Neuronal stem cell (in vitro differentiated cells): ENCODE data around the gene PNMT.

ENCODE experiments used
- DNase-seq: peaks from one replicate; pipeline ENCODE4 v3.0.0-alpha.2; 2013; ENCODE audit warnings: low spot score
- H2AFZ ChIP-seq: one replicate; pipeline ENCODE4 v1.6.1; 2013; ENCODE audit warnings: mild to moderate bottlenecking, low read length, inconsistent platforms
- H2AK5ac ChIP-seq: 2 replicates; pipeline ENCODE4 v1.6.1; 2013; ENCODE audit warnings: low read depth, mild to moderate bottlenecking, inconsistent platforms, low read length, moderate library complexity, mixed read lengths
- H2BK120ac ChIP-seq: 2 replicates; pipeline ENCODE4 v1.6.1; 2013; ENCODE audit warnings: low read depth, mild to moderate bottlenecking, inconsistent platforms, low read length, moderate library complexity, mixed read lengths
- H2BK12ac ChIP-seq: one replicate; pipeline ENCODE4 v1.6.1; 2013; ENCODE audit warnings: low read length, inconsistent platforms
- H2BK15ac ChIP-seq: 2 replicates; pipeline ENCODE4 v1.6.1; 2013; ENCODE audit warnings: mild to moderate bottlenecking, low read length, inconsistent platforms, mixed read lengths
- H2BK5ac ChIP-seq: one replicate; pipeline ENCODE4 v1.6.1; 2013; ENCODE audit warnings: inconsistent platforms, mild to moderate bottlenecking, low read length, moderate library complexity
- H3K14ac ChIP-seq: one replicate; pipeline ENCODE4 v1.6.1; 2013; ENCODE audit warnings: low read length, inconsistent platforms
- H3K18ac ChIP-seq: 2 replicates; pipeline ENCODE4 v1.6.1; 2013; ENCODE audit warnings: low read length, inconsistent platforms
- H3K23ac ChIP-seq: 2 replicates; pipeline ENCODE4 v1.6.1; 2013; ENCODE audit warnings: low read depth, mild to moderate bottlenecking, mixed read lengths, low read length, inconsistent platforms; ENCODE audit not compliant: poor library complexity
- H3K27ac ChIP-seq: replicated peaks from 3 replicates; pipeline ENCODE4 v1.5.1; 2013; ENCODE audit warnings: low read length, inconsistent platforms
- H3K27me3 ChIP-seq, 3 experiments: 2 replicates each; pipeline ENCODE4 v1.6.1; 2013; ENCODE audit warnings: low read length in 3 of 3, mild to moderate bottlenecking in 2 of 3, inconsistent platforms in 1 of 3, low read depth in 1 of 3, mixed read lengths in 1 of 3, moderate library complexity in 1 of 3; ENCODE audit not compliant: control insufficient read depth in 3 of 3, insufficient read depth in 3 of 3
- H3K36me3 ChIP-seq, 2 donors: replicated peaks in 1 of 2; 2 replicates each; pipeline ENCODE4 v1.6.1; 2013; ENCODE audit warnings: low read length in 2 of 2; ENCODE audit not compliant: control insufficient read depth in 2 of 2, insufficient read depth in 2 of 2
- H3K4ac ChIP-seq: 2 replicates; pipeline ENCODE4 v1.6.1; 2013; ENCODE audit warnings: inconsistent platforms, mild to moderate bottlenecking, low read length, moderate library complexity
- H3K4me1 ChIP-seq, 2 donors: 1 replicate in 1 of 2; 2 replicates in 1 of 2; pipeline ENCODE4 v1.6.1; 2013; ENCODE audit warnings: low read length in 2 of 2, low read depth in 1 of 2; ENCODE audit not compliant: control insufficient read depth in 2 of 2, insufficient read depth in 1 of 2
- H3K4me2 ChIP-seq: one replicate; pipeline ENCODE4 v1.6.1; 2013; ENCODE audit warnings: mild to moderate bottlenecking, low read length, inconsistent platforms; ENCODE audit not compliant: insufficient read depth, poor library complexity, severe bottlenecking
- H3K4me3 ChIP-seq, 2 donors: 2 replicates each; pipeline ENCODE4 v1.5.1; 2013; ENCODE audit warnings: low read length in 2 of 2, mild to moderate bottlenecking in 2 of 2, inconsistent platforms in 1 of 2, moderate library complexity in 1 of 2
- H3K79me1 ChIP-seq: one replicate; pipeline ENCODE4 v1.6.1; 2013; ENCODE audit warnings: low read depth, mild to moderate bottlenecking, inconsistent platforms, low read length, moderate library complexity
- H3K9ac ChIP-seq: one replicate; pipeline ENCODE4 v1.6.1; 2013; ENCODE audit warnings: mild to moderate bottlenecking, low read depth, low read length, inconsistent platforms; ENCODE audit not compliant: poor library complexity
- H3K9me3 ChIP-seq, 2 donors: replicated peaks in 1 of 2; 2 replicates each; pipeline versions ENCODE3 to v1.6.1; 2013; ENCODE audit warnings: low read length in 2 of 2, mild to moderate bottlenecking in 2 of 2, inconsistent platforms in 1 of 2, low read depth in 1 of 2, mixed read lengths in 1 of 2, moderate library complexity in 1 of 2; ENCODE audit not compliant: control insufficient read depth in 2 of 2, insufficient read depth in 1 of 2
- H4K8ac ChIP-seq: one replicate; pipeline ENCODE4 v1.6.1; 2013; ENCODE audit warnings: low read depth, mild to moderate bottlenecking, inconsistent platforms, low read length, moderate library complexity
- H4K91ac ChIP-seq: one replicate; pipeline ENCODE4 v1.6.1; 2013; ENCODE audit warnings: low read length, low read depth, mild to moderate bottlenecking, inconsistent platforms; ENCODE audit not compliant: poor library complexity
- WGBS, 2 donors: extraction: QIAGEN DNeasy Blood & Tissue Kit; methylation state at CpG; one replicate each; pipeline ENCODE4 v1.1.7; 2013; ENCODE audit warnings: missing lambda C conversion rate in 2 of 2, mixed read lengths in 1 of 2; ENCODE audit not compliant: insufficient read length in 2 of 2, insufficient replicate concordance in 1 of 2; ENCODE audit errors: extremely low coverage in 2 of 2; 5-methylcytosine and 5-hydroxymethylcytosine counted together

The PNMT gene

GRCh38 chr17:39669897-39670735 lies 1.9 kb downstream of the PNMT start:
- H4K8ac ChIP-seq, result peak overlapping the region; percentile 56
- peak overlapping the region; percentile 31 for H3K4ac ChIP-seq
- peak overlapping the region; percentile 98 for H2AK5ac ChIP-seq
- peaks cover 0 to 37% (median 20%) of the 10 kb centered on the region in 3 experiments for H3K27me3 ChIP-seq
- peak overlapping the region; percentile 22 for H2BK5ac ChIP-seq
- H3K23ac ChIP-seq, result peak overlapping the region; percentile 81
- peak overlapping the region; percentile 61 for H3K18ac ChIP-seq
- H4K91ac ChIP-seq, result no peak overlapping the region
- H3K9me3 ChIP-seq, result no peaks in the 10 kb centered on the region
- no peak overlapping the region for H3K14ac ChIP-seq
- H3K4me1 ChIP-seq, result peaks cover 8 to 11% of the 10 kb centered on the region in 2 donors
- H3K4me2 ChIP-seq, result no peak overlapping the region
- peak overlapping the region; percentile 28 for H2BK15ac ChIP-seq
- no CpG with 5 or more reads among the region's 23 CpGs for WGBS, 2 donors
- H3K36me3 ChIP-seq, result no peaks in the 10 kb centered on the region
- H3K27ac ChIP-seq, result no peak overlapping the region
- H2AFZ ChIP-seq, result no peak overlapping the region
- no peak overlapping the region for H2BK120ac ChIP-seq
- peak overlapping the region; percentile 68 for H3K9ac ChIP-seq
- no peak overlapping the region for H2BK12ac ChIP-seq
- peaks cover 2% of the 10 kb centered on the region for H3K79me1 ChIP-seq
- peak overlapping the region in 1 of 2 donors; percentile 36 for H3K4me3 ChIP-seq
- no peak for DNase-seq

- Histone ChIP-seq H4K8ac (no peak overlapping the region), H3K27me3 (peaks cover 0 to 36% (median 20%) of the 10 kb centered on the region in 3 experiments)
- DNase-seq, result no peak
Measured at GRCh38 chr17:39670746-39671145, 2.5 kb downstream of the PNMT start.

GRCh38 chr17:39671651-39672521 lies 3.6 kb downstream of the PNMT start:
- H3K27ac ChIP-seq, result no peak overlapping the region
- no peak overlapping the region for H3K4me2 ChIP-seq
- no peak overlapping the region for H2AFZ ChIP-seq
- peaks cover 4 to 5% of the 10 kb centered on the region in 2 donors for H3K4me1 ChIP-seq
- H3K9ac ChIP-seq, result no peak overlapping the region
- no peak overlapping the region for H4K91ac ChIP-seq
- no peak for DNase-seq
- no peak overlapping the region for H4K8ac ChIP-seq
- no peak overlapping the region for H2BK15ac ChIP-seq
- WGBS, 2 donors, result 100% methylated on average over 6 of the region's 19 CpGs; no CpG with 5 or more reads in 1 of the 2 donors
- no peak overlapping the region for H2BK5ac ChIP-seq
- peaks cover 2% of the 10 kb centered on the region for H3K79me1 ChIP-seq
- H2BK12ac ChIP-seq, result no peak overlapping the region
- peak overlapping the region; percentile 1 for H3K23ac ChIP-seq
- H3K9me3 ChIP-seq, result no peaks in the 10 kb centered on the region
- no peak overlapping the region for H2BK120ac ChIP-seq
- H3K27me3 ChIP-seq, result peaks cover 0 to 27% (median 20%) of the 10 kb centered on the region in 3 experiments
- H3K4me3 ChIP-seq, result peak overlapping the region in 1 of 2 donors; percentile 5
- H3K4ac ChIP-seq, result no peak overlapping the region
- H2AK5ac ChIP-seq, result peak overlapping the region; percentile 16
- H3K36me3 ChIP-seq, result peaks cover 3% of the 10 kb centered on the region in 2 donors
- H3K18ac ChIP-seq, result peak overlapping the region; percentile 44
- no peak overlapping the region for H3K14ac ChIP-seq

More at GRCh38 chr17:39670746-39671145, 2.5 kb downstream of the PNMT start:
- Histone ChIP-seq H3K9ac (no peak overlapping the region), H2BK5ac (peak overlapping the region; percentile 22), H4K91ac (no peak overlapping the region), H2BK12ac (no peak overlapping the region), H3K9me3 (no peaks in the 10 kb centered on the region), H2AFZ (no peak overlapping the region), H3K79me1 (peaks cover 2% of the 10 kb centered on the region), H3K18ac (peak overlapping the region; percentile 35), H3K36me3 (no peaks in the 10 kb centered on the region), H3K4ac (no peak overlapping the region), H2BK120ac (no peak overlapping the region), H2AK5ac (peak overlapping the region; percentile 98), H3K4me1 (peaks cover 8 to 11% of the 10 kb centered on the region in 2 donors), H3K27ac (no peak overlapping the region), H3K14ac (no peak overlapping the region), H3K4me2 (no peak overlapping the region), H3K4me3 (no peak overlapping the region), H2BK15ac (no peak overlapping the region), H3K23ac (peak overlapping the region; percentile 68)
- WGBS, 2 donors, result no CpG with 5 or more reads among the region's 4 CpGs
